ENCODE measurements around the gene CLRN1.

DNA sequence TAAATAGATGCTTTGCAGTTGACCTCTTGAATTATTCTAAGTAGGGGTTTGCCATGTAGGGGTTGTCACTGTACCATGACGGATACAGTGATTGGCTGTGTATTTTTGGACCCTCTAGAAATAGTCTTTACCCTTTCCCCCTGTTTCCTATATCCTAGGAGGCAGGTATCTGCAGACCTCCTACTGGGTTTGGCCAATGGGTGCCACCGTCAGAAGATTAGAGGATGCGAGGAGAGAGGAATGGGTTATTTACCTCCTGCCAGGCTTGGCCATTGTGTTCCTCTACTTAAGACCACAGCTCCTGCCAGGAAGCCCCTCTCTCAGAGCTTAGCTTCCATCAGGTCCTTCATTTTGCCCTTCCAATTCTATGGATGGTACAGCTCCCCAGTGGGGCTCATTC lies 40.2 kb upstream of the CLRN1 start:
- TF ChIP-seq CREB1 (CRISPR knock-in tag; IDR thresholded peaks at IDR 0.05; ENCODE audit: low read depth): no peak
- no peak for TF ChIP-seq EZH2 (IDR thresholded peaks at IDR 0.05; ENCODE audit: low read depth, unreplicated experiment)
- TF ChIP-seq, protein P1, sequence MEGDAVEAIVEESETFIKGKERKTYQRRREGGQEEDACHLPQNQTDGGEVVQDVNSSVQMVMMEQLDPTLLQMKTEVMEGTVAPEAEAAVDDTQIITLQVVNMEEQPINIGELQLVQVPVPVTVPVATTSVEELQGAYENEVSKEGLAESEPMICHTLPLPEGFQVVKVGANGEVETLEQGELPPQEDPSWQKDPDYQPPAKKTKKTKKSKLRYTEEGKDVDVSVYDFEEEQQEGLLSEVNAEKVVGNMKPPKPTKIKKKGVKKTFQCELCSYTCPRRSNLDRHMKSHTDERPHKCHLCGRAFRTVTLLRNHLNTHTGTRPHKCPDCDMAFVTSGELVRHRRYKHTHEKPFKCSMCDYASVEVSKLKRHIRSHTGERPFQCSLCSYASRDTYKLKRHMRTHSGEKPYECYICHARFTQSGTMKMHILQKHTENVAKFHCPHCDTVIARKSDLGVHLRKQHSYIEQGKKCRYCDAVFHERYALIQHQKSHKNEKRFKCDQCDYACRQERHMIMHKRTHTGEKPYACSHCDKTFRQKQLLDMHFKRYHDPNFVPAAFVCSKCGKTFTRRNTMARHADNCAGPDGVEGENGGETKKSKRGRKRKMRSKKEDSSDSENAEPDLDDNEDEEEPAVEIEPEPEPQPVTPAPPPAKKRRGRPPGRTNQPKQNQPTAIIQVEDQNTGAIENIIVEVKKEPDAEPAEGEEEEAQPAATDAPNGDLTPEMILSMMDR (conservative IDR thresholded peaks at IDR 0.05; ENCODE audit: low read depth in 2 of 2): no peak
- TF ChIP-seq, protein P2, sequence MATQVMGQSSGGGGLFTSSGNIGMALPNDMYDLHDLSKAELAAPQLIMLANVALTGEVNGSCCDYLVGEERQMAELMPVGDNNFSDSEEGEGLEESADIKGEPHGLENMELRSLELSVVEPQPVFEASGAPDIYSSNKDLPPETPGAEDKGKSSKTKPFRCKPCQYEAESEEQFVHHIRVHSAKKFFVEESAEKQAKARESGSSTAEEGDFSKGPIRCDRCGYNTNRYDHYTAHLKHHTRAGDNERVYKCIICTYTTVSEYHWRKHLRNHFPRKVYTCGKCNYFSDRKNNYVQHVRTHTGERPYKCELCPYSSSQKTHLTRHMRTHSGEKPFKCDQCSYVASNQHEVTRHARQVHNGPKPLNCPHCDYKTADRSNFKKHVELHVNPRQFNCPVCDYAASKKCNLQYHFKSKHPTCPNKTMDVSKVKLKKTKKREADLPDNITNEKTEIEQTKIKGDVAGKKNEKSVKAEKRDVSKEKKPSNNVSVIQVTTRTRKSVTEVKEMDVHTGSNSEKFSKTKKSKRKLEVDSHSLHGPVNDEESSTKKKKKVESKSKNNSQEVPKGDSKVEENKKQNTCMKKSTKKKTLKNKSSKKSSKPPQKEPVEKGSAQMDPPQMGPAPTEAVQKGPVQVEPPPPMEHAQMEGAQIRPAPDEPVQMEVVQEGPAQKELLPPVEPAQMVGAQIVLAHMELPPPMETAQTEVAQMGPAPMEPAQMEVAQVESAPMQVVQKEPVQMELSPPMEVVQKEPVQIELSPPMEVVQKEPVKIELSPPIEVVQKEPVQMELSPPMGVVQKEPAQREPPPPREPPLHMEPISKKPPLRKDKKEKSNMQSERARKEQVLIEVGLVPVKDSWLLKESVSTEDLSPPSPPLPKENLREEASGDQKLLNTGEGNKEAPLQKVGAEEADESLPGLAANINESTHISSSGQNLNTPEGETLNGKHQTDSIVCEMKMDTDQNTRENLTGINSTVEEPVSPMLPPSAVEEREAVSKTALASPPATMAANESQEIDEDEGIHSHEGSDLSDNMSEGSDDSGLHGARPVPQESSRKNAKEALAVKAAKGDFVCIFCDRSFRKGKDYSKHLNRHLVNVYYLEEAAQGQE (IDR thresholded peaks at IDR 0.05; ENCODE audit: unreplicated experiment): no peak
- no peak for TF ChIP-seq POLR2AphosphoS5 (IDR thresholded peaks at IDR 0.05; ENCODE audit: low read depth)
- TF ChIP-seq, protein P3, sequence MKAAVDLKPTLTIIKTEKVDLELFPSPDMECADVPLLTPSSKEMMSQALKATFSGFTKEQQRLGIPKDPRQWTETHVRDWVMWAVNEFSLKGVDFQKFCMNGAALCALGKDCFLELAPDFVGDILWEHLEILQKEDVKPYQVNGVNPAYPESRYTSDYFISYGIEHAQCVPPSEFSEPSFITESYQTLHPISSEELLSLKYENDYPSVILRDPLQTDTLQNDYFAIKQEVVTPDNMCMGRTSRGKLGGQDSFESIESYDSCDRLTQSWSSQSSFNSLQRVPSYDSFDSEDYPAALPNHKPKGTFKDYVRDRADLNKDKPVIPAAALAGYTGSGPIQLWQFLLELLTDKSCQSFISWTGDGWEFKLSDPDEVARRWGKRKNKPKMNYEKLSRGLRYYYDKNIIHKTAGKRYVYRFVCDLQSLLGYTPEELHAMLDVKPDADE (IDR thresholded peaks at IDR 0.05): no peak
- TF ChIP-seq EZH2phosphoT487 (IDR thresholded peaks at IDR 0.05; ENCODE audit: unreplicated experiment): no peak
- no peak for TF ChIP-seq NANOG (IDR thresholded peaks at IDR 0.05; ENCODE audit: borderline replicate concordance)
- TF ChIP-seq STAT1 (IDR thresholded peaks at IDR 0.05; ENCODE audit: unreplicated experiment): no peak
